Measurements from ENCODE around the gene ABCB8. TPM values are rescaled to one million over a fixed set of nuclear protein-coding genes. Genes with fewer than 3 reads are reported as not detected.
A peak's percentile ranks its signal among the peaks of the same experiment; 100 is the strongest.

ABCB8 gene
- total and polyA plus RNA-seq, 9 of the 15 experiments (the other 6 are each of a cell fraction or from before 2014, with no cell fraction given): 7.6 to 106 (median 36.3) TPM

DNA sequence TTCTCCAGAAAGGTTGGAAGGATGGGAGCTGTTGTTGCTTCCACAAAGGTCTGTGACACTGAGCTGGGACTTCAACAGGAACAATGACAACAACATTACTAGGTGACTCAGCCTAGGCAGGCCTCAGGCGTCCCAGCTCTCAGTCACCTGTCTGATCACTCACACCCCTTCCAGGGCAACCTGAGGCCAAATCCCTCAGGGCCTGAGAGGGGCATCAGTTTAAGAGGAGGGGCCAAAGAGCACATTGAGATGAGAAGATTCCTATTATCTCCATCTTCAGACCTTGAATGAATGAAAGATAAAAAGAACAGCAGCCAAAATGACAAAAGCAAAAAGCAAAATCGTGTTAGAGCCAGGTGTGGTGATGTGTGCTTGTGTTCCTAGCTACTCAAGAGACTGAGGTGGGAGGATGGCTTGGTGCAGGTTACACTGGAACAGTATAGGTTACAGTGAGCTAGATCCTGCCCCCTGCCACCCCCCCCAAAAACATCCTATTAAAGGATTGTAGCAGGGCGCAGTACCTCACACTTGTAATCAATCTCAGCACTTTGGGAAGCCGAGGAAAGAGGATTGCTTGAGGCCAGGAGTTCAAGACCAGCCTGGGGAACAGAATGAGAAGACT is 3.7 kb upstream of the ABCB8 start, which contains the start of gene ATG9B (continued):
- no peak for TF ChIP-seq ATF7 (IDR thresholded peaks at IDR 0.05)
- no peak for TF ChIP-seq ZNF644 (tag; IDR thresholded peaks at IDR 0.05; ENCODE audit: low read depth)
- no peak for TF ChIP-seq NFYB (IDR thresholded peaks at IDR 0.05; ENCODE audit: extremely low read depth, insufficient read length)
- TF ChIP-seq KDM1A (IDR thresholded peaks at IDR 0.05): no peak
- no peak for TF ChIP-seq RB1 (IDR thresholded peaks at IDR 0.05; ENCODE audit: low read depth)
- TF ChIP-seq SRSF1 (IDR thresholded peaks at IDR 0.05; ENCODE audit: low read depth, low read length): no peak
- TF ChIP-seq HOXB6 (CRISPR knock-in tag; IDR thresholded peaks at IDR 0.05; ENCODE audit: borderline replicate concordance): no peak
- TF ChIP-seq PHF8 (IDR thresholded peaks at IDR 0.05; ENCODE audit: borderline replicate concordance, low read length): no peak
- no peak for TF ChIP-seq SMARCA4 (IDR thresholded peaks at IDR 0.05)
- TF ChIP-seq HDAC6 (IDR thresholded peaks at IDR 0.05; ENCODE audit: low read depth, low read length): no peak
- TF ChIP-seq JUND (IDR thresholded peaks at IDR 0.05; ENCODE audit: borderline replicate concordance, low read depth, low read length): peak; percentile 51; the same call in 1 of the 2 replicates
- TF ChIP-seq JUND (tag; IDR thresholded peaks at IDR 0.05; ENCODE audit: borderline replicate concordance, low read depth, low read length): no peak
- TF ChIP-seq ZNF551 (CRISPR knock-in tag; IDR thresholded peaks at IDR 0.05): no peak
- no peak for TF ChIP-seq SMAD4 (CRISPR knock-in tag; conservative IDR thresholded peaks at IDR 0.05)
- TF ChIP-seq KAT8 (IDR thresholded peaks at IDR 0.05; ENCODE audit: low read depth): no peak
- no peak for TF ChIP-seq ZSCAN29 (IDR thresholded peaks at IDR 0.05)
- TF ChIP-seq, protein P1, sequence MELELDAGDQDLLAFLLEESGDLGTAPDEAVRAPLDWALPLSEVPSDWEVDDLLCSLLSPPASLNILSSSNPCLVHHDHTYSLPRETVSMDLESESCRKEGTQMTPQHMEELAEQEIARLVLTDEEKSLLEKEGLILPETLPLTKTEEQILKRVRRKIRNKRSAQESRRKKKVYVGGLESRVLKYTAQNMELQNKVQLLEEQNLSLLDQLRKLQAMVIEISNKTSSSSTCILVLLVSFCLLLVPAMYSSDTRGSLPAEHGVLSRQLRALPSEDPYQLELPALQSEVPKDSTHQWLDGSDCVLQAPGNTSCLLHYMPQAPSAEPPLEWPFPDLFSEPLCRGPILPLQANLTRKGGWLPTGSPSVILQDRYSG (tag; conservative IDR thresholded peaks at IDR 0.05; ENCODE audit: low read depth): no peak
- no peak for TF ChIP-seq SETDB1 (IDR thresholded peaks at IDR 0.05; ENCODE audit: low read length)
- no peak for TF ChIP-seq XRCC5 (IDR thresholded peaks at IDR 0.05; ENCODE audit: low read depth, low read length)
- TF ChIP-seq, protein P2, sequence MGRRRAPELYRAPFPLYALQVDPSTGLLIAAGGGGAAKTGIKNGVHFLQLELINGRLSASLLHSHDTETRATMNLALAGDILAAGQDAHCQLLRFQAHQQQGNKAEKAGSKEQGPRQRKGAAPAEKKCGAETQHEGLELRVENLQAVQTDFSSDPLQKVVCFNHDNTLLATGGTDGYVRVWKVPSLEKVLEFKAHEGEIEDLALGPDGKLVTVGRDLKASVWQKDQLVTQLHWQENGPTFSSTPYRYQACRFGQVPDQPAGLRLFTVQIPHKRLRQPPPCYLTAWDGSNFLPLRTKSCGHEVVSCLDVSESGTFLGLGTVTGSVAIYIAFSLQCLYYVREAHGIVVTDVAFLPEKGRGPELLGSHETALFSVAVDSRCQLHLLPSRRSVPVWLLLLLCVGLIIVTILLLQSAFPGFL (CRISPR knock-in tag; IDR thresholded peaks at IDR 0.05): no peak
- TF ChIP-seq POLR2G (IDR thresholded peaks at IDR 0.05; ENCODE audit: low read depth, low read length): no peak
- TF ChIP-seq ZNF133 (CRISPR knock-in tag; IDR thresholded peaks at IDR 0.05): no peak
- no peak for TF ChIP-seq ZNF431 (CRISPR knock-in tag; IDR thresholded peaks at IDR 0.05)
- TF ChIP-seq TEAD2 (tag; IDR thresholded peaks at IDR 0.05): no peak
- peak in 1 of 2 experiments; percentile 33; a peak in 1 of 4 replicates for TF ChIP-seq FOXK2 (conservative IDR thresholded peaks at IDR 0.05 in 1 of 2, IDR thresholded peaks at IDR 0.05 in 1 of 2; ENCODE audit: low read depth in 2 of 2)
- TF ChIP-seq, protein P3, sequence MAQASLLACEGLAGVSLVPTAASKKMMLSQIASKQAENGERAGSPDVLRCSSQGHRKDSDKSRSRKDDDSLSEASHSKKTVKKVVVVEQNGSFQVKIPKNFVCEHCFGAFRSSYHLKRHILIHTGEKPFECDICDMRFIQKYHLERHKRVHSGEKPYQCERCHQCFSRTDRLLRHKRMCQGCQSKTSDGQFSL (CRISPR knock-in tag; IDR thresholded peaks at IDR 0.05): peak; percentile 67; the same call in 1 of the 2 replicates
- TF ChIP-seq, protein P3 (tag; IDR thresholded peaks at IDR 0.05): no peak
- TF ChIP-seq, protein P4, sequence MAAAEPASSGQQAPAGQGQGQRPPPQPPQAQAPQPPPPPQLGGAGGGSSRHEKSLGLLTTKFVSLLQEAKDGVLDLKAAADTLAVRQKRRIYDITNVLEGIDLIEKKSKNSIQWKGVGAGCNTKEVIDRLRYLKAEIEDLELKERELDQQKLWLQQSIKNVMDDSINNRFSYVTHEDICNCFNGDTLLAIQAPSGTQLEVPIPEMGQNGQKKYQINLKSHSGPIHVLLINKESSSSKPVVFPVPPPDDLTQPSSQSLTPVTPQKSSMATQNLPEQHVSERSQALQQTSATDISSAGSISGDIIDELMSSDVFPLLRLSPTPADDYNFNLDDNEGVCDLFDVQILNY (CRISPR knock-in tag; IDR thresholded peaks at IDR 0.05): no peak

All from K562 (cell line).